GM18499 (cell line): ENCODE data around the gene NRG3.
"Not testable (repeated sequence)": the region's sequence is repeated elsewhere in the genome, so short reads cannot be mapped to it uniquely, and the experiment has no call there.

Experiments
- ATAC-seq: cut with Tn5 transposase; IDR thresholded peaks from one replicate; pipeline ENCODE4 v1.9.1; 2021; ENCODE audit warnings: moderate number of reproducible peaks; ENCODE audit not compliant: insufficient read depth, unreplicated experiment

Gene NRG3

GRCh38 chr10:82335831-82336230, 460.8 kb downstream of the NRG3 start:
- ATAC-seq, result no peak

- ATAC-seq, result no peak
These were observed 465.2 kb downstream of the NRG3 start for GRCh38 chr10:82340166-82340565.

DNA sequence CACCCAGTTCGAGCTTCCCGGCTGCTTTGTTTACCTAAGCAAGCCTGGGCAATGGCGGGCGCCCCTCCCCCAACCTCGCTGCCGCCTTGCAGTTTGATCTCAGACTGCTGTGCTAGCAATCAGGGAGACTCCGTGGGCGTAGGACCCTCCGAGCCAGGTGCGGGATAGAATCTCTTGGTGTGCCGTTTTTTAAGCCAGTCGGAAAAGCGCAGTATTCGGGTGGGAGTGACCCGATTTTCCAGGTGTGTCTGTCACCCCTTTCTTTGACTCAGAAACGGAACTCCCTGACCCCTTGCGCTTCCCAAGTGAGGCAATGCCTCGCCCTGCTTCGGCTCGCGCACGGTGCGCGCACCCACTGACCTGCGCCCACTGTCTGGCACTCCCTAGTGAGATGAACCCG, 474.6 kb downstream of the NRG3 start:
- ATAC-seq, result not testable (repeated sequence)

DNA sequence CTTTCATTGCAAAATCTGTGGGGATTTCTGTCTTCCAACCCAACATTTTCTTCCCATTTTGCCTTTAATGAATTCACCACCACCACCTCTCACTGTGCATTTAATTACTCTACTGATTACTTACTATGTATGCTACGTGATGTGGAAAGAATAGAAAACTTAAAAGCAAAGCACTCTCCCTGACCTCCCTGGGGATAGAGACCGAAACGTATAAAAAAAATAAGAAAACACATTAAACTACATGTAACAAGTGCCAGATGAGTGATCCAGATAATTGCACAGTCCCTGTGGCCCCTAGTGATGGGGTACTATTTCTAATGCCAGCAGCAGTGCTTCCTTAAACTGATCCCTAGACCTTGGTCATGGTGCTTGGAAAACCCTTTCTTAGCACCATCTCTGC, 478.4 kb downstream of the NRG3 start:
- ATAC-seq, result no peak

GRCh38 chr10:82358486-82359099, 483.6 kb downstream of the NRG3 start:
- ATAC-seq, result no peak

DNA sequence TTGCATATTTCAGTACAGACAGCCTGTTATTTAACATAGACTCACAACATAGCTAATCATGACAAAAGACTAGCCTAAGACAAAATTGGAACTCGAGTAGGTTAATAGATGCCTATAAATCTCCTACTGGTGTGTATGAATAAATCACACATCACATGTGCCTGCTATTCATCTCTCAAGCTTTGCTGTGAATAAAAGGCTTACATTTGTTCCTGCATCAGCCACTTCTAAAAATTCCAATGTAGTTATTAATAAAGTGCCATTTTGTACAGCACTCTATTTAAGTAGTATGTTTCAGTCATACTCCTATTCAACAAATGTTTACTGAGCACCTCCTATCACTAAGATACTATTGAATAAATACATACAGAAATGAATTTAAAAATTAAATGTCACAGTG, 486.3 kb downstream of the NRG3 start:
- ATAC-seq, result no peak

GRCh38 chr10:82377608-82378007, 502.6 kb downstream of the NRG3 start:
- no peak for ATAC-seq

GRCh38 chr10:82378146-82378545, 503.2 kb downstream of the NRG3 start:
- no peak for ATAC-seq

GRCh38 chr10:82383350-82383749, 508.4 kb downstream of the NRG3 start:
- no peak for ATAC-seq

DNA sequence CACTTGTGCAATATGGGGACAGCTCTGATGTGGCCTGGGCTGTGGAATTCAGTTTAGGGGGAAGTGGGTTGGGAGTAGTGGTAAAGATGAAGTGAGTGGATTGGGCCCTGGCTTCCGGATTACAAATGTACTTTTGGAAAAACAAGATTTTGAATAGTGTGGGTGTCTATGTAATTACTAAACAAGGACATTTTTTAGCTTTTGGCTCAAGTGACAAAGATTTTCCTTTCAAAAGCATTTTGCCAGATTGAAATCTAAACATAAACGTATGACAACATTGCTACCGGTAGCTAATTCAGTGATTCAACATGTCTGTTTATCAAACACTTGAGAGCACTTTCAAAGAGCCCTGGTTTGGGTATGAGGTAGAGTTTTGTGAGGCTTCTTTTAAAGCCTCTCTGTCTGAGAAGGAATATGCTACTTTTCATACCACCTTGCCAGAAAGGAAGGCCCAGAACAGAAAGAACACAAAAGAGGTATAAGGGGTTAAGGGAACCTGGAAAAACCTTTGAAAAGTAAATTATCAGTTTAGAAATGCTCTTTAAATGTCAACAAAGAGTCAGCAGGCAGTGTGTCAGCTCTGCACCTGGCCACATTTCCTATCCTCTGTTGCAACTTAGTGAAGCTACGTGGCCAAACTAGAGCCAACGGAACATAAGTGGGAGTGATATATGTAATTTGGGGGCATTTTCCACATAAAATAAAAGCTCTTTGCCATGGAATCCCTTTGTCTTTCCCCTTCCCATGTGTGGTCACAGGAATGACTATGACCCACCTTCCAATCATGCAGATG, 516.1 kb downstream of the NRG3 start:
- ATAC-seq, result no peak

DNA sequence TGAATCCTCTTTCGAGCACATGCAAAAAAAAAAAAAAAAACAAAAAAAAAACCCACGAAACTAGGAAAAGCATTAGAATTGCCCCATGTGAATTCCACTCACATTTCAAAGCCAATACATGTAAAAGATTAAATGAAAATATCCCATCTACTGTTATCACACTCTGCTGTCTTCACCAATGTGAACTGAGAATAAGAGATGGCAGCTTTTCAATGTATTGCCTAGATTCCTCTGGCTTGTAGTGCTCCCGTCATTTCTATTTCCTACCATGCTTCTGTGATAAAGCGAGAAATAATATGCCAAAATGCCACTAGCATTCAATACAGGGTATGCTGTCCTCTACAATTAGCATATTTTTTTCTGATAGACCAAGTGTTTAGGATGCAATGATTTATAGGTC, 517.0 kb downstream of the NRG3 start:
- ATAC-seq, result no peak

DNA sequence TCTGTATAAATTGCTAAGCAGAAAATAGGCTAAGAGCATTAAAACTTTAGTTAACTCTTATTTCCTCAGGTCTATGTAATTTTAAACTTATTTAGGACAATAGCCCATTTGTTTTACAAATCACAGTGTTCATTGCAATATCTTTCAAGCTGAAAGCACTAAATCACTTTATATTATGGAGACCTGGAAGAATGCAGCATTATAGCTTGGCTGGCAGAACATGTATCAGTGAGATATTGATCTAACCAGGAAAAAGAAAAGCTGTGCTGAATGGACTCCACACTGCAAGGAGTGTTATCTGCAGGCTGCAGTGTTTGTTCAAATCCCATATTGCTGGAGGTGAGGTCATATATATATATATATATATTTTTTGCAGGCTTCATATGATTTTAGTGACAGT, 517.5 kb downstream of the NRG3 start:
- ATAC-seq, result no peak

DNA sequence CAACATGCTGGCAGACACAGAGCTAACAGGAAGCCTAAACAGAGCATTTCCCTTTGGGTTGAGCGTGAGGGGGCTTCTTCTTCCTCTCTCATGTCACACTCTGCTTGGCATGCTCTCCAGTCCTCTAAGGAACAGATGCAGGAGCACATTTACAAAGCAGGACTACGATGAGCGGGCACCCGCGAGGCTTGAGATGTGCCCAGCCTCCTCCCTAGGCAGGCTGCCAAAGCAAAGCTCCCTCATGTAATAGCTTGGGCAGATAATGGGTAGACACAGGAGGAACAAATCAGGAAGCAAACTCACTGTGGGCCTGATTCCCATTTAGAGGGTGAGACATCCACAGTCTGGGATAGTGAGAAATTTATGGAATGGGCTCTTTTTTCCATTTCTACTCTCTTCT, 519.1 kb downstream of the NRG3 start:
- ATAC-seq, result no peak

GRCh38 chr10:82394987-82395386, 520.0 kb downstream of the NRG3 start:
- ATAC-seq, result no peak

- no peak for ATAC-seq
These were observed 521.9 kb downstream of the NRG3 start for GRCh38 chr10:82396886-82397285.

- no peak for ATAC-seq
These were observed 522.9 kb downstream of the NRG3 start for GRCh38 chr10:82397854-82398253.

- no peak for ATAC-seq
These were observed 524.9 kb downstream of the NRG3 start for GRCh38 chr10:82399850-82400249.

GRCh38 chr10:82400841-82401240, 525.8 kb downstream of the NRG3 start:
- ATAC-seq, result no peak

GRCh38 chr10:82402906-82403401, 528.0 kb downstream of the NRG3 start:
- ATAC-seq, result no peak

DNA sequence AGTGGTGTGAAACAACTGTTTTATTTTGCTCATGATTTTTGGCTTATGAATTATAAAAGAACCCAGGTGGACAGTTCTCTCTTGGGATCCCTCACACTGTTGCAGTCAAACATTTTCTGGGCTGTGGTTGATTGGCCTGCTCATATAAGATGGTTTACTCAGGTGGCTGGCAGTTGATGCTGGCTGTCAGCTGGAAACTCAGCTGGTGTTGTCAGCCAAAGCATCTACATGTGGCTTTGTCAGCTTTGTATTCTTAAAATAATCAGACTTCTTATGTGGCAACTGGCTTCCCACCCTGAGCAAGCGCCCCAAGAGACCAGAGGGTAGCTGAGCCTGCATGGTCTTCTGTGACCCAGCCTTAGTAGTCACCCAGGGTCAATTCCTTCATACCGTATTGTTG, 534.7 kb downstream of the NRG3 start:
- no peak for ATAC-seq

DNA sequence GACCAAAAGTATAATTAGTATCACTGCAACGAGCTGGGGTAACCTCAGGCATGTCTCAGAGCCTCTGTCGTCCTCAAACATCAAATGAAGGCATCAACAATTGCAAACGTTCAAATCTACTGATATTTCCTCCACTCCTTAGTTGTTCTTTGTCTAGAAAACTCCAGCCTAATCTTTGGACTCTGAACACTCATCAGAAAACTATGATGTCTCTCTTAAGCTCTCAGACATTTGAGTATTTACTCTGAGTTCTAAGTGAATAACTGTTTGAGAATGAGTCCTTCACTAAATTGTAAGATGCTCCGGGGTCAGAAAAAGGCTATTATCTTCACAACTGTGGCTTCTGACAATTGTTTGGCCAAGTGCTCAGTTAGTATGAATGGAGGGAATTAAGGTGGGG, 536.4 kb downstream of the NRG3 start:
- ATAC-seq, result no peak

DNA sequence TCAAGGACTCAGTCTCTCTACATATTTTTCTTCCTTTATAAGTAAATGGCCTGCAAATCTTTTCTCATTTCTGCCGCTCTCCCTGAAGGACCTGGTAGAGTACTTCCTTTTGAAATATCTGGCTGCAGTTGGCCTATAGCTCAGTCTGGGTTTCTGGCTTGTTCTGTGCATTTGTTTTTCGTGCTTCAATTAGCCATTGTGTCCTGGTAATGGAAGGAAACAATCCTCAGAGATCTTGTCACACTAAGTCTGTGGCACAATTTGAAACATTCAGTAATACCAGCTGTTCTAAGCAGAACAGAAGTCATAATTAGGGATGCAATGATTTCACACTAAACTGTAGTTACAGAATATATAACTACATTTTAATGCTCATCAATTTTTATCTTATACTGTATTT, 545.0 kb downstream of the NRG3 start:
- no peak for ATAC-seq
